HG03045 (cell line): Measurements from ENCODE around the gene NFIA.

Source experiments
- ATAC-seq: cut with Tn5 transposase; IDR thresholded peaks from one replicate; pipeline ENCODE4 v1.9.1; 2021; ENCODE audit warnings: mild to moderate bottlenecking, moderate library complexity; ENCODE audit not compliant: unreplicated experiment

NFIA gene

GRCh38 chr1:61208831-61209230, 126.5 kb downstream of the NFIA start:
- no peak for ATAC-seq

- no peak for ATAC-seq
Observed at GRCh38 chr1:61210435-61211154, 128.2 kb downstream of the NFIA start.

GRCh38 chr1:61213245-61214011, 131.1 kb downstream of the NFIA start:
- no peak for ATAC-seq

GRCh38 chr1:61215119-61215518, 132.8 kb downstream of the NFIA start:
- ATAC-seq = no peak

GRCh38 chr1:61215676-61216289, 133.4 kb downstream of the NFIA start:
- ATAC-seq = no peak

GRCh38 chr1:61220536-61220935, 138.2 kb downstream of the NFIA start:
- no peak for ATAC-seq

- no peak for ATAC-seq
Observed at GRCh38 chr1:61221642-61222041, 139.3 kb downstream of the NFIA start.

- no peak for ATAC-seq
Observed at GRCh38 chr1:61222240-61222639, 139.9 kb downstream of the NFIA start.

- no peak for ATAC-seq
Observed at GRCh38 chr1:61223140-61223539, 140.8 kb downstream of the NFIA start.

GRCh38 chr1:61224609-61225008, 142.2 kb downstream of the NFIA start:
- no peak for ATAC-seq

GRCh38 chr1:61225478-61225877, 143.1 kb downstream of the NFIA start:
- ATAC-seq = no peak

- ATAC-seq = no peak
Observed at GRCh38 chr1:61226791-61227567, 144.6 kb downstream of the NFIA start.

- ATAC-seq = no peak
Observed at GRCh38 chr1:61227857-61228550, 145.6 kb downstream of the NFIA start.

- no peak for ATAC-seq
Observed at GRCh38 chr1:61230523-61230922, 148.2 kb downstream of the NFIA start.

- no peak for ATAC-seq
Observed at GRCh38 chr1:61231795-61232194, 149.4 kb downstream of the NFIA start.

- ATAC-seq = no peak
Observed at GRCh38 chr1:61233121-61233660, 150.8 kb downstream of the NFIA start.

GRCh38 chr1:61234587-61234919, 152.2 kb downstream of the NFIA start:
- no peak for ATAC-seq

- no peak for ATAC-seq
Observed at GRCh38 chr1:61237147-61237546, 154.8 kb downstream of the NFIA start.

- no peak for ATAC-seq
Observed at GRCh38 chr1:61237659-61238358, 155.4 kb downstream of the NFIA start.

- no peak for ATAC-seq
Observed at GRCh38 chr1:61238359-61238665, 156.0 kb downstream of the NFIA start.
